ENCODE results near the gene TSPAN31.
"Not testable (repeated sequence)": the region's sequence is repeated elsewhere in the genome, so short reads cannot be mapped to it uniquely, and the experiment has no call there.

The TSPAN31 gene

GRCh38 chr12:57708296-57708695 is 36.5 kb upstream of the TSPAN31 start:
- H3K27me3 ChIP-seq (ENCODE audit: control insufficient read depth, low read length) = no peaks in the 10 kb centered on the region
- 0 out of 2 replicates have a peak, but pooled peaks cover 2% of the 10 kb centered on the region for H3F3A ChIP-seq (ENCODE audit: control insufficient read depth, insufficient read depth)
- no peak overlapping the region for H3K4me2 ChIP-seq (ENCODE audit: low read length)
- no peaks in the 10 kb centered on the region for H4K20me1 ChIP-seq (ENCODE audit: control insufficient read depth, insufficient read depth, low read depth, low read length)
- H3K9me3 ChIP-seq (ENCODE audit: control insufficient read depth, insufficient read depth, low read length) = peaks cover 8% of the 10 kb centered on the region; the same call in 1 of the 2 replicates
- no peak overlapping the region for H3K27ac ChIP-seq (ENCODE audit: low read depth, low read length)
- H3K4me3 ChIP-seq (ENCODE audit: low read length) = no peak overlapping the region
- no peaks in the 10 kb centered on the region for H3K9me2 ChIP-seq (replicated peaks; ENCODE audit: control insufficient read depth, low read length)
- no peaks in the 10 kb centered on the region for H3K79me2 ChIP-seq (ENCODE audit: control insufficient read depth, low read length)
- no peak for TF ChIP-seq CTCF (IDR thresholded peaks at IDR 0.05; ENCODE audit: low read depth, low read length, poor library complexity, severe bottlenecking)
- no peak for TF ChIP-seq EZH2phosphoT487 (IDR thresholded peaks at IDR 0.05; ENCODE audit: borderline replicate concordance, low read length)
- H3K4me1 ChIP-seq (ENCODE audit: control insufficient read depth, low read length) = no peaks in the 10 kb centered on the region
- peaks cover 29% of the 10 kb centered on the region for H3K36me3 ChIP-seq (ENCODE audit: control insufficient read depth, low read length)

- TF ChIP-seq CTCF (IDR thresholded peaks at IDR 0.05; ENCODE audit: low read depth, low read length, poor library complexity, severe bottlenecking) (no peak), EZH2phosphoT487 (IDR thresholded peaks at IDR 0.05; ENCODE audit: borderline replicate concordance, low read length) (no peak)
- Histone ChIP-seq H3K27me3 (ENCODE audit: control insufficient read depth, low read length) (no peaks in the 10 kb centered on the region), H3K9me2 (replicated peaks; ENCODE audit: control insufficient read depth, low read length) (no peaks in the 10 kb centered on the region), H3K4me3 (ENCODE audit: low read length) (no peak overlapping the region), H3F3A (ENCODE audit: control insufficient read depth, insufficient read depth) (0 out of 2 replicates have a peak, but pooled peaks cover 2% of the 10 kb centered on the region), H3K4me2 (ENCODE audit: low read length) (no peak overlapping the region), H3K36me3 (ENCODE audit: control insufficient read depth, low read length) (peaks cover 26% of the 10 kb centered on the region), H3K27ac (ENCODE audit: low read depth, low read length) (no peak overlapping the region), H3K4me1 (ENCODE audit: control insufficient read depth, low read length) (peaks cover 5% of the 10 kb centered on the region), H3K9me3 (ENCODE audit: control insufficient read depth, insufficient read depth, low read length) (no peaks in the 10 kb centered on the region), H3K79me2 (ENCODE audit: control insufficient read depth, low read length) (no peaks in the 10 kb centered on the region), H4K20me1 (ENCODE audit: control insufficient read depth, insufficient read depth, low read depth, low read length) (no peaks in the 10 kb centered on the region)
Observed at GRCh38 chr12:57712701-57713100, 32.1 kb upstream of the TSPAN31 start.

DNA sequence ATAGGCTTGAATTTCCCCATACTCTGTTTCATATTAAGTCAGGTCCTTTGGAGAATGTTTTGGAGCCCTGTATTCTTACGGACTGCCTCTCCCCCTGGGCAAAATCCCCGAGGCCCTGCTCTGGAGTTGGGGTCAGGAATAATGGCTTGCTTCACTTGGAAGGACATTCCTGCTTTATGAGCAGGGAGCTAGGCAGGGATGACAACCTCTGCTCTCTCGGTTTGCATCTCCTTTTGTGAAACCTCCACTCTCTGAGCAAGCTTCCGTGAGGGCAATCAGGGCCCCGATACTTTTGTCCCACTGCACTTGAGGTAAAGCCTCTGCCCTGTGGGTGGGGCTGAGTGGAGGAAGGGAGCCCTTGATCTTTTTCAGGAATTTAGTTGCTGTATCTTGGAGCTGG is 31.6 kb upstream of the TSPAN31 start:
- H3K9me2 ChIP-seq (replicated peaks; ENCODE audit: control insufficient read depth, low read length) = no peaks in the 10 kb centered on the region
- H3K79me2 ChIP-seq (ENCODE audit: control insufficient read depth, low read length) = no peaks in the 10 kb centered on the region
- TF ChIP-seq CTCF (IDR thresholded peaks at IDR 0.05; ENCODE audit: low read depth, low read length, poor library complexity, severe bottlenecking) = no peak
- TF ChIP-seq EZH2phosphoT487 (IDR thresholded peaks at IDR 0.05; ENCODE audit: borderline replicate concordance, low read length) = no peak
- no peak overlapping the region for H3K27ac ChIP-seq (ENCODE audit: low read depth, low read length)
- peaks cover 31% of the 10 kb centered on the region for H3K36me3 ChIP-seq (ENCODE audit: control insufficient read depth, low read length)
- no peaks in the 10 kb centered on the region for H3K27me3 ChIP-seq (ENCODE audit: control insufficient read depth, low read length)
- no peak overlapping the region for H3K4me2 ChIP-seq (ENCODE audit: low read length)
- H3K4me3 ChIP-seq (ENCODE audit: low read length) = no peak overlapping the region
- no peaks in the 10 kb centered on the region for H4K20me1 ChIP-seq (ENCODE audit: control insufficient read depth, insufficient read depth, low read depth, low read length)
- H3F3A ChIP-seq (ENCODE audit: control insufficient read depth, insufficient read depth) = 0 out of 2 replicates have a peak, but pooled peaks cover under 1% of the 10 kb centered on the region
- no peaks in the 10 kb centered on the region for H3K9me3 ChIP-seq (ENCODE audit: control insufficient read depth, insufficient read depth, low read length)
- peaks cover 5% of the 10 kb centered on the region for H3K4me1 ChIP-seq (ENCODE audit: control insufficient read depth, low read length)

- not testable (repeated sequence) for H3K4me3 ChIP-seq (ENCODE audit: low read length); H3K9me2 ChIP-seq (replicated peaks; ENCODE audit: control insufficient read depth, low read length); H3K27ac ChIP-seq (ENCODE audit: low read depth, low read length); H4K20me1 ChIP-seq (ENCODE audit: control insufficient read depth, insufficient read depth, low read depth, low read length); H3K79me2 ChIP-seq (ENCODE audit: control insufficient read depth, low read length); H3K27me3 ChIP-seq (ENCODE audit: control insufficient read depth, low read length); H3F3A ChIP-seq (ENCODE audit: control insufficient read depth, insufficient read depth); H3K4me2 ChIP-seq (ENCODE audit: low read length); H3K9me3 ChIP-seq (ENCODE audit: control insufficient read depth, insufficient read depth, low read length); H3K4me1 ChIP-seq (ENCODE audit: control insufficient read depth, low read length)
- peaks cover 49% of the 10 kb centered on the region for H3K36me3 ChIP-seq (ENCODE audit: control insufficient read depth, low read length)
Observed at GRCh38 chr12:57715036-57715748, 29.6 kb upstream of the TSPAN31 start.

Data from DOHH2 (cell line).